Glutamatergic neuron (in vitro differentiated cells): ENCODE measurements around the gene MAP3K13. TPM values are rescaled to one million over a fixed set of nuclear protein-coding genes. Genes with fewer than 3 reads are reported as not detected.
"Not testable (repeated sequence)": the region's sequence is repeated elsewhere in the genome, so short reads cannot be mapped to it uniquely, and the experiment has no call there.

Source experiments
- DNase-seq: peaks from one replicate; pipeline ENCODE4 v3.0.0; 2022
- H3K27ac Mint-ChIP-seq: one replicate; pipeline ENCODE4 v1.8.0; 2020; ENCODE audit warnings: mild to moderate bottlenecking, mixed read lengths, inconsistent platforms; ENCODE audit not compliant: unreplicated experiment
- H3K27me3 Mint-ChIP-seq: one replicate; pipeline ENCODE4 v1.8.0; 2020; ENCODE audit warnings: mild to moderate bottlenecking, moderate library complexity, mixed read lengths, inconsistent platforms; ENCODE audit not compliant: unreplicated experiment
- H3K36me3 Mint-ChIP-seq: one replicate; pipeline ENCODE4 v1.8.0; 2020; ENCODE audit warnings: mild to moderate bottlenecking, mixed read lengths, inconsistent platforms; ENCODE audit not compliant: unreplicated experiment
- H3K4me1 Mint-ChIP-seq: one replicate; pipeline ENCODE4 v1.8.0; 2020; ENCODE audit warnings: mild to moderate bottlenecking, low read depth, mixed read lengths, inconsistent platforms; ENCODE audit not compliant: unreplicated experiment
- H3K4me3 Mint-ChIP-seq: one replicate; pipeline ENCODE4 v1.8.0; 2020; ENCODE audit warnings: mild to moderate bottlenecking, mixed read lengths, inconsistent platforms; ENCODE audit not compliant: unreplicated experiment
- H3K9me3 Mint-ChIP-seq: one replicate; pipeline ENCODE4 v1.8.0; 2020; ENCODE audit warnings: mild to moderate bottlenecking, moderate library complexity, mixed read lengths, inconsistent platforms; ENCODE audit not compliant: unreplicated experiment
- total RNA-seq: library from RNA; stranded (reverse); fragmentation: NEBNext Ultra II Directional; extraction: Animal tissue kit (Norgen Biotek cat#: 25700); gene quantifications from one replicate; pipeline ENCODE4 v1.2.1, GENCODE V29; 2021; ENCODE audit not compliant: unreplicated experiment
- TF ChIP-seq, protein P1 (sequence below): fragments of 200-600 bp; sonication (generic); IDR thresholded peaks from one replicate; pipeline ENCODE4 v1.5.0; 2021; ENCODE audit not compliant: partially characterized antibody, unreplicated experiment

The MAP3K13 gene
- total RNA-seq, 1 donor from 2014 or later, result 110 TPM

DNA sequence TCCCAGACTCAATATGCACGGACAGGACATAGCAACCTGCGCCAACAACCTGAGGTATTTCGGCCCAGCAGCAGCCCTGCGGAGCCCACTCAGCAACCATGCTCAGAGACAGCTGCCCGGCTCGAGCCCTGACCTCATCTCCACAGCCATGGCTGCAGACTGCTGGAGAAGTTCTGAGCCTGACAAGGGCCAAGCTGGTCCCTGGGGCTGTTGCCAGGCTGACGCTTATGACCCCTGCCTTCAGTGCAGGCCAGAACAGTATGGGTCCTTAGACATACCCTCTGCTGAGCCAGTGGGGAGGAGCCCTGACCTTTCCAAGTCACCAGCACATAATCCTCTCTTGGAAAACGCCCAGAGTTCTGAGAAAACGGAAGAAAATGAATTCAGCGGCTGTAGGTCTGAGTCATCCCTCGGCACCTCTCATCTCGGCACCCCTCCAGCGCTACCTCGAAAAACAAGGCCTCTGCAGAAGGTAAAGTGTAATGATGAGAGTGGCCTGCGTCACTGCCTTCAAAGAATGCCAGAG lies 110.4 kb downstream of the MAP3K13 start:
- no peak for DNase-seq
- Mint-ChIP-seq H3K27ac (no peak overlapping the region), H3K36me3 (peaks cover 7% of the 10 kb centered on the region), H3K4me3 (no peak overlapping the region), H3K4me1 (no peaks in the 10 kb centered on the region), H3K9me3 (peaks cover 10% of the 10 kb centered on the region), H3K27me3 (peaks cover 2% of the 10 kb centered on the region)
- TF ChIP-seq, protein P1, sequence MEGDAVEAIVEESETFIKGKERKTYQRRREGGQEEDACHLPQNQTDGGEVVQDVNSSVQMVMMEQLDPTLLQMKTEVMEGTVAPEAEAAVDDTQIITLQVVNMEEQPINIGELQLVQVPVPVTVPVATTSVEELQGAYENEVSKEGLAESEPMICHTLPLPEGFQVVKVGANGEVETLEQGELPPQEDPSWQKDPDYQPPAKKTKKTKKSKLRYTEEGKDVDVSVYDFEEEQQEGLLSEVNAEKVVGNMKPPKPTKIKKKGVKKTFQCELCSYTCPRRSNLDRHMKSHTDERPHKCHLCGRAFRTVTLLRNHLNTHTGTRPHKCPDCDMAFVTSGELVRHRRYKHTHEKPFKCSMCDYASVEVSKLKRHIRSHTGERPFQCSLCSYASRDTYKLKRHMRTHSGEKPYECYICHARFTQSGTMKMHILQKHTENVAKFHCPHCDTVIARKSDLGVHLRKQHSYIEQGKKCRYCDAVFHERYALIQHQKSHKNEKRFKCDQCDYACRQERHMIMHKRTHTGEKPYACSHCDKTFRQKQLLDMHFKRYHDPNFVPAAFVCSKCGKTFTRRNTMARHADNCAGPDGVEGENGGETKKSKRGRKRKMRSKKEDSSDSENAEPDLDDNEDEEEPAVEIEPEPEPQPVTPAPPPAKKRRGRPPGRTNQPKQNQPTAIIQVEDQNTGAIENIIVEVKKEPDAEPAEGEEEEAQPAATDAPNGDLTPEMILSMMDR, result no peak

DNA sequence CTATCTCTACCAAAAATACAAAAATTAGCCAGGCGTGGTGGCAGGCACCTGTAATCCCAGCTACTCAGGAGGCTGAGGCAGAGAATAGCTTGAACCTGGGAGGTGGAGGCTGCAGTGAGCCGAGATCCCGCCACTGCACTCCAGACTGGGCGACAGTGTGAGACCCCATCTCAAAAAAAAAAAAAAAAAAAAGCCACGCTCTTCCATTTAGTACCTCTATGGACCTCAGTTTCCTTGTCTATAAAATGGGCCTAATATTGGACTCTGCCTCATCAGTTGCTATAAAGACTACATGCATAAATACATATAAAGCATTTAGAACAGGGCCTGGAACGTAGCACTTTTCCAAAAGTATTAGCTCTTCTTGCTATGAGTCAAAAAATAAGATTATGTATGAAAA lies 112.0 kb downstream of the MAP3K13 start:
- H3K27ac Mint-ChIP-seq, H3K4me1 Mint-ChIP-seq, H3K27me3 Mint-ChIP-seq, DNase-seq, H3K4me3 Mint-ChIP-seq, H3K36me3 Mint-ChIP-seq: not testable (repeated sequence)
- peaks cover 10% of the 10 kb centered on the region for H3K9me3 Mint-ChIP-seq

DNA sequence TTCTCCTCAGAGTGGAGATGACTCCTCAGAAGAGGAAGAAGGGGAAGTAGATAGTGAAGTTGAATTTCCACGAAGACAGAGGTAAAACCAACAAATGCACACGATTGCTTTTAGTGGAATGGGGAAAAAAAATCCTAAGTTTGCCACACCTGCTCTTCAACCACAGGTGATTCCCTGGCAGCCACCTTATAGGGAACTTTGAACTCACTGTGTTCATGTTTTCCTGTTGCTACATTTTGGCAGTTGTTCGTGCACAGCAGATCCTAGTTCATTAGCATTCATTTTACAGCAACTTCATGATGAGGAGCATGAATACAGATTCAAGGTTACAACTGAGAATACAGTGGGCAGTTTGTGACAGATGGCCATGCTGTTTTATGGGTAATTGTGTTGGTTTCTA lies 114.4 kb downstream of the MAP3K13 start:
- Mint-ChIP-seq H3K4me3 (no peak overlapping the region), H3K27me3 (no peaks in the 10 kb centered on the region), H3K27ac (no peak overlapping the region), H3K36me3 (peaks cover 21% of the 10 kb centered on the region), H3K4me1 (no peaks in the 10 kb centered on the region), H3K9me3 (peaks cover 11% of the 10 kb centered on the region)
- TF ChIP-seq, protein P1, result no peak
- DNase-seq, result no peak

DNA sequence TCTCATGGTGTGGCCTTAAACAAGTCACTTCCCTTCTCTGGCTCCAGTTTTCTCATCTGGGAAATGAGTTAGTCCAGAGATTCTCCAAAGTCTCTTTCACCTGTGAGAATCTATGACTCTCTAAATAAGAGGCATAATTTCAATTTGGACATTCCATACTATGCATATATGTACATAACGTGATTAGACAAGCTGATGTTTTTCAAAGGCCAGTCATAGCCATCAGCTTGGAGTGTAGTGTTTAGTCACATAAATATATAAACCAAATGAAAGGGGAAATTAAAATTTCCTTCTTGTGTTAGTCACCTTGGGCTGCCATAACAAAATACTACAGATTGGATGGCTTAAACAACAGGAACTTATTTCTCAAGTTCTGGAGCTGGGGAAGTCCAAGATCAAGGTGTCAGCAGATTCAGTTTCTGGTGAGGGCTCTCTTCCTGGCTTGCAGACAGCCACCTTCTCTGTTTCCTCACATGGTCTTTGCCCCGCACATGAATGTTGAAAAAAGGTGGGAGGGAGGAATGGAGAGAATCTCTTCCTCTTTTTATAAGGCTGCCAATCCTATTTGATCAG lies 116.5 kb downstream of the MAP3K13 start:
- peaks cover 2% of the 10 kb centered on the region for H3K27me3 Mint-ChIP-seq
- H3K36me3 Mint-ChIP-seq, result peaks cover 27% of the 10 kb centered on the region
- no peak for DNase-seq
- H3K4me3 Mint-ChIP-seq, result no peak overlapping the region
- TF ChIP-seq, protein P1, result no peak
- H3K9me3 Mint-ChIP-seq, result peaks cover 10% of the 10 kb centered on the region
- H3K27ac Mint-ChIP-seq, result no peak overlapping the region
- H3K4me1 Mint-ChIP-seq, result no peaks in the 10 kb centered on the region

DNA sequence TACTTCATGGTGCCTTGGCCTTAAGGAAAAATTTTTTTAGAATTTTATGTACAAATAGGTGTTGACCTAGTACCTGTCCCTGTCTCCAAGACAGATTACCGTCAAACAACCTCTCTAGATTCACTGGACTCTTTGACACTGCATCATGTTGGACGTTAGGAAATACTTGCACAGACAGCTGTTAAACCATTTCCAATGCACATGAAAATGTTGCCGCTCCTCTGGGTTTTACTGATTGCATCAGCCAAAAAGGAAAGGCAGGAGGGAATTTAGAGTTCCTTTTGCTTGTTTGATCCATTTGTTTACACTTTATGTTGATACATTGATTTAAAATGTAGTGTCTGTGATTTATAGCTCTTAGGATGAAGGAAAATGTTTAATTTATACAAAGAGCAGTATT lies 121.4 kb downstream of the MAP3K13 start:
- TF ChIP-seq, protein P1, result no peak
- Mint-ChIP-seq H3K9me3 (peaks cover 5% of the 10 kb centered on the region), H3K36me3 (peaks cover 20% of the 10 kb centered on the region), H3K27me3 (peaks cover 2% of the 10 kb centered on the region), H3K27ac (no peak overlapping the region), H3K4me3 (no peak overlapping the region), H3K4me1 (peaks cover 2% of the 10 kb centered on the region)
- no peak for DNase-seq
